SK-N-MC (cell line): ENCODE measurements around the gene RASAL1.

ENCODE experiments used
- EZH2 ChIP-seq: fragments of 200-600 bp; sonication (generic); IDR thresholded peaks from one replicate; pipeline ENCODE4 v1.6.1; 2017; ENCODE audit warnings: antibody characterized with exemption
- POLR2AphosphoS5 ChIP-seq: IDR thresholded peaks from 2 replicates; pipeline ENCODE4 v1.6.1; 2012; ENCODE audit warnings: mild to moderate bottlenecking, low read depth, low read length, borderline replicate concordance

GRCh38 chr12:113092607-113093408, 42.8 kb downstream of the RASAL1 start:
- TF ChIP-seq POLR2AphosphoS5 (no peak), EZH2 (no peak)
